ENCODE data around the gene MLX.

Gene MLX
- total RNA-seq, result 30.2 to 65.8 reads per million in 2 donors

- DNase-seq, result peak; percentile 90
Observed at GRCh38 chr17:42566883-42567573, at the start of gene MLX. Gene MLX (plus strand): TSS chr17:42567100. CDS start chr17:42567125, 25 bp downstream.

- DNase-seq, result peak; percentile 85
Observed at GRCh38 chr17:42517516-42517915, 49.4 kb upstream of the MLX start.

DNA sequence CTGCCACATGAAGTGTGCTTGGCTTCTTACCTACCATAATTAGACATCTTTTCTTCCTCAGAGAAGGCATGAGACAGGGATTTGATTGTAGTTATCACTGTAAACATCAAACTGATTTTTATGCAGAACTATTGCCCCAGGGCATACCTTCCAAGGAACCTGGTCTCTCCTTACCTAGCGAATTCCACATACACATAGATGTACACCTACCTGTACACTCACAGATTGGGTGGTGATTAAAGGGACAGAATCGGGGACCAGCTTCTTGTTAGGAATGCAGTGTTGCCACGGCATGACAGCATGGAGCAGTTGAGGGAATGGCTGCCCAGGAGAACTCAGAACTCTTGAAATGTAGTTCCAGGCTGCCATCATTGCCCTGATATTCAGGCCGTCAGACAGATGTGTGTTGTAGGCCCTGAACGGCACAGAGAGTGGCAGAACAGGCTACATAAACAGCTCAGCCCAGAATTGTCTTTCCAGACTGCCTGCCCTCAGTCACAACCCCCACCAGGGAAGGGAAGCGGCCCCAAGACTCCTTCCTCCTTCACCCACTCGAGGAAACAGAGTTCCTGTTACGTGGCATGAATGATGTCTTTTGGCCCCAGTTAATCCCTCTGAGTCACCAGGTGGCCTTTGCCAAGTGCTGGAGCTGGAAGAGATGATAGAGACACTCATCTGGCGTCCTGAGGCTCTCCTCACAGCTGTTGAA lies 48.7 kb upstream of the MLX start:
- no peak for DNase-seq

GRCh38 chr17:42518755-42519545 lies 48.0 kb upstream of the MLX start:
- DNase-seq, result no peak

DNA sequence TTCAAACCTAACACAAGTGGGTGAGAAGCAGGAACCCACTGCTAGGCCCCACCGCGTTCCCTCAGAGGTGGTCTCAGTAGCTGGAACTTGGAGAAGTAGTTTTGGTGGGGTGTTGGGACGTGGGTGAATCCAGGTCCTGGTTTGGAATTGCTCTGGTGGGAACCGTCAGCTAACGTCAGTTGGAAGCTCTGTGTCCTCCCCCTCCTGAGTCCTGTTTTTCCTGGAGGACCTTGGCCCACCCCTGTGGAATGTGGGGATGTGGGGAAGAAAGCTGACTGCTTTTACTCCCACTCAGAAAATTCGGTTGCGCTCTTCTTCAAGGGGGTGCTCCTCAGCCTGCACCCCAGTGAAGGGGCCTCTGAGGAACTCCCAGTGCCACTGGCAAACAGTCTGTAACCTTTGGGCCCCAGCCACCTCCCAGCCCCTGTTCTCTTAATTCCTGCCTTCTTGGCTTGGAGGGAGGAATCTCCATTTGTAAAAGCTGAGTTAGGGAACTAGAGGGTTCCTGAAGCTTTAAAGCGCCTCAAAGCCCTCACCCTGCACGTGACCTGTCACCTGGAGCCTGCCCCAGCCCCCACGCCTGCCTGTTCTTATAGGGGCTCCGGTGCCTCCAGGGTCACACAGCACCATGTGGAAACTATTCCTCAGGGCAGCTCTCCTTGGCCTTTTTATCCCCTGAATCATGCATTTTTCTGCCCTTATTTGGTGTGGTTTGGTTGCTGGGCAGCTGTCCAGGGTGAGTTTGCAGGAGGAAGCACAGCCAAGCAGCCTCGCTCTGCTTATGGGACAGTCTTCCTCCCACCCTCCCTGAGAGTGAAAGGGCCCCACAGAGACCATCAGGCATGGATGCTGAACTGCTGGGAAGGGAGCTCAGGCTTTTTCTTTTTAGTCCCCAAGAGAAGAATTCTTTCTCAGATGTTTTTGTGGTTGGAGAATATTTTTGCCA lies 47.1 kb upstream of the MLX start:
- DNase-seq, result no peak

DNA sequence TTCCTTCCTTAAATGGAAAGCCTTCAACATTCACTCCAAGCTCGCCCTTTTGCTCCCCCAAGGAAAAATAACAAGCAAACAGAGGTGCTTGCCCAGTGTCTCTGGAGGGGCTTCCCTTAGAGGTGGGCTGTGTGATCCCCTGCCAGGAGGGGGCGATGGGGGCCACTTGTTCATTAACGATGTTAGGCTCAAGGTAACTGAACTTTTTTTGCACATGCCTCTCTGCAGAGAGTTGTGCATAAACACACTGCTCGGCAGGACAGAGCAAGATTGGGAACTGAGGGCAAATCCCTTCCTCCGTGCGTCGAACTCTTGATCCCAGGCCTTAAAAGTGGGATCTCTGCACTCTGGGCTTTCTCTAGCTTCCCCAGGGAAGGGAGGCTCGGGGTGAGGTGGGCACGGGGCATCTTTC lies 46.4 kb upstream of the MLX start:
- DNase-seq, result no peak

GRCh38 chr17:42521036-42521435 lies 45.9 kb upstream of the MLX start:
- no peak for DNase-seq

- no peak for DNase-seq
Observed at GRCh38 chr17:42521666-42522262, 45.1 kb upstream of the MLX start.

GRCh38 chr17:42522263-42522790 lies 44.6 kb upstream of the MLX start:
- DNase-seq, result no peak

GRCh38 chr17:42522798-42523278 lies 44.1 kb upstream of the MLX start:
- DNase-seq, result no peak

GRCh38 chr17:42525221-42525620 lies 41.7 kb upstream of the MLX start:
- no peak for DNase-seq

DNA sequence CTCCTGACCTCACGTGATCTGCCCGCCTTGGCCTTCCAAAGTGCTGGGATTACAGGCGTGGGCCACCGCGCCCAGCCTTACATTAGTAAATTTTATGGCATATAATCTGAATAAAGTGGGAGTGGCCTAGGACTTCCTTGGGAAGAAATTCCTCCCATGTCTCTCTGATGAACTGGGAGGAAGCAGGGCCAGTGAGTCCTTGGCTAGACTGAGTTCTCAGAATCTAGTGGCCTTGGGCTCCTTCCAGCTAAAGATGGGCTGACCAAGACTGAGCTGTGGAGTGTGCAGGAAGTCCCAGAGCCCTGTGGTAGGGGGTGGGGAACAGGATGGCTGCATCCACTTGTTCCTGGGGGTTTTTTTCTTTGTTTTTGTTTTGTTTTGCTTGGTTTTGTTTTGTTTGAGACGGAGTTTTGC lies 40.9 kb upstream of the MLX start:
- no peak for DNase-seq

DNA sequence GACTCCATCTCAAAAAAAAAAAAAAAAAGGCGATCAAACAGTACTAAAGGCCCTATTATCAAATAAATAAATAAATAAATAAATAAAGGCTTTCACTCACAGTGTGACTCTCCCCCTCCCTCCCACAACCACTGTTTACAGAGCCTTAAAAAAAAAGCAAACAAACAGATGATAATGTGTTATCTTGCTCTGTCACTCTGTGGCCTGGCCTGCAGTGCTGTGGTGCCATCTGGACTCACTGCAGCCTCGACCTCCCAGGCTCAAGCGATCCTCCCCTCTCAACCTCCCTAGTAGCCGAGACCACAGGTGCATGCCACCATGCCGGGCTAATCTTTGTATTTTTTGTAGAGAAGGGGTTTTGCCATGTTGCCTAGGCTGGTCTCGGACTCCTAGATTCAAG lies 39.0 kb upstream of the MLX start:
- no peak for DNase-seq

DNA sequence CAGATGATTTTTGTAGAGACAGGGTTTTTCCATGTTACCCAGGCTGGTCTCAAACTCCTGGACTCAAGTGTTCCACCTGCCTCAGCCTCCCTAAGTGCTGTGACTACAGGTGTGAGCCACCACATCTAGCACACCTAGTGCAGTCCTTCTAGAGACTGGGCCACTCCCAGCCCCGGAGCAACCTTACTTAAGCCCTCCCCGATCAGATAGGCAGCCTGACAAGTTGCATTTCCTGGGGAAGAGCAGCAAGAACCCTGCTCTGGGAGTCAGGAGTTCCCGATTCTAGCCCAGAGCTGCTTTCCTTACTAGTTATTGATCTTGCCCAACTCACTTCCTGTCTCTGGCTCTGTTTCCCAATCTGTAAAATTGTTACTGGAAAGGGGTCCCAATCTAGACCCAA lies 37.8 kb upstream of the MLX start:
- DNase-seq, result no peak

DNA sequence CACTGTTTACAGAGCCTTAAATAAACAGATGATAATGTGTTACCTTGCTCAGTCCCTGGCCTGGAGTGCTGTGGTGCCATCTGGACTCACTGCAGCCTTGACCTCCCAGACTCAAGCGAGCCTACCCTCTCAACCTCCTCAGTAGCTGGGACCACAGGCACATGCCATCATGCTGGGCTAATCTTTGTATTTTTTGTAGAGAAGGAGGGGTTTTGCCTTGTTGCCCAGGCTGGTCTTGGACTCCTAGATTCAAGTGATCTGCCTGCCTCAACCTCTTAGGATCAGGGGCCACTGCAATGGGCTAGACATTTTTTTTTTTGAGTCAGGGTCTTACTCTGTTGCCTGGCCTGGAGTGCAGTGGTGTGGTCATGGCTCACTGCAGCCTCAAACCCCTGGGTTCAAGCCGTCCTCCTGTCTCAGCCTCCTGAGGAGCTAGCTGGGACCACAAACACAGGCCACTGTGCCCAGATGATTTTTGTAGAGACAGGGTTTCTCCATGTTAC lies 35.9 kb upstream of the MLX start:
- no peak for DNase-seq

DNA sequence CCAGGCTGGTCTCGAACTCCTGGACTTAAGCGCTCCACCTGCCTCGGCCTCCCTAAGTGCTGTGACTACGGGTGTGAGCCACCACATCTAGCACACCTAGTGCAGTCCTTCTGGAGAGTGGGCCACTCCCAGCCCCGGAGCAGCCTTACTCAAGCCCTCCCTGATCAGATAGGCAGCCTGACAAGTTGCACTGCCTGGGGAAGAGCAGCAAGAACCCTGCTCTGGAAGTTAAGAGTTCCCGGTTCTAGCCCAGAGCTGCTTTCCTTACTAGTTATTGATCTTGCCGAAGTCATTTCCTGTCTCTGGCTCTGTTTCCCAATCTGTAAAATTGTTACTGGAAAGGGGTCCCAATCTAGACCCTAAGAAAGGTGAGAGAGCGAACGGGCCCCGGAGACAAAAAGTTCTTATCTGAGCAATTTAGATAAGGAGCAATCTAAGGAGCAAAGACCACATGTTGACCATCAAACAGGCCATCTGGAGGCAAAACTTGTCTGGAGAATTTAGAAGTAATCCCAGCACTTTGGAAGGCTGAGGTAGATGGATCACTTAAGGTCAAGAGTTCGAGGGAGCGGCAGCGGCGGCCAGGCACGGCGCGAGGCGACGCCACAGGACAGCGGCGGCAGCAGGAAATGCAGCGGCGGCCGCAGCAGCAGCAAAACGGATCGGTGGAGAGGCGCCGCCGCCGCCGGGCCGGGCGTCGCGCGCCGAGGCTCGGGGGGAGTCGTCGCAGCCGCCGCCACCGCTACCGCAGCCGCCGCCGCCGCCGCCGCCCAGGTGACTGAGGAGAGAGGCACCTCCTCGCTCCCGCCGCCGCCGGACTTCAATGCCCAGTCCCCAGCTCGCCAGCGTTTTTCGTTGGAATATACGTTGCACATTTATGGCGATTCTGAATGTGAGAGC lies 35.2 kb upstream of the MLX start:
- peak; percentile 50 for DNase-seq

- DNase-seq, result no peak
Observed at GRCh38 chr17:42535155-42536047, 31.5 kb upstream of the MLX start.

DNA sequence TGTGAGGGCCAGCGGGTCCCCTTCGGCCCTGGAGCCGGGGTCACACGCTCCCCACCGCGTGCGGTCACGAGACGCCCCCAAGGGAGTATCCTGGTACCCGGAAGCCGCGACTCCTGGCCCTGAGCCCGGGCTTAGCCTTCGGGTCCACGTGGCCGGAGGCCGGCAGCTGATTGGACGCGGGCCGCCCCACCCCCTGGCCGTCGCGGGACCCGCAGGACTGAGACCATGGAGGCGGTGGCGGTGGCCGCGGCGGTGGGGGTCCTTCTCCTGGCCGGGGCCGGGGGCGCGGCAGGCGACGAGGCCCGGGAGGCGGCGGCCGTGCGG lies 30.9 kb upstream of the MLX start, which contains the start of gene NAGLU:
NAGLU (plus strand) TSS at position 194 of the 324 bp plus-strand sequence; CDS start at position 226, 32 bp downstream.
- DNase-seq, result peak; percentile 67
